ENCODE data around the gene NLK.
"Not testable (repeated sequence)": the region's sequence is repeated elsewhere in the genome, so short reads cannot be mapped to it uniquely, and the experiment has no call there.

The NLK gene

DNA sequence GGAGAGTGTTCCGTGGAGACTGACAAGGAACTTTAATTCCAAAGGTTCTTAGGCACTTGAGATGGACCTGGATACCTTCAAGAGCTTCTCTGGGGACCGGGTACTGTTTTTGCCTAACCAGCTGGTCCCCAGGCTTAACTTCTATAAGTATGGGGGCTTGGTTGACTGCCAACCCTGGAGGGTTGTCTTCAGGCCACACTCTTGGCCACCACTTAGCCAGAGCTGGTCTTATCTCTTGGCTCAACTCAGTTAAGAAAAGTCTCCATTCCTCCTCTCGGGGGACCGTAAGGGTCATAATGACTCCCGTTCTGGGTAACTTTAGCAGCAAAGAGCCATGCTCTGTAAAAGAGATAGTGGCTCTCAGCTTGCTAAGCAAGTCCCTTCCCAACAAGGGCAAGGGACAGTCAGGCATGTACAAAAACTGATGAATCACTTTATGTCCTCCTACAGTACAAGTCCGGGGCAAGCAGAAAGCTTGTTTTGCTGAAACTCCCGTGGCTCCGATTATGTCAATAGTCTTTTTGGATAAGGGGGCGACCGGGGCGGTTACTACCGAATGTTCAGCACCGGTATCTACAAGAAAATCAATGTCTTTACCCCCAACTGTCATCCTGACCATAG, 193.7 kb downstream of the NLK start:
- not testable (repeated sequence) for DNase-seq

DNA sequence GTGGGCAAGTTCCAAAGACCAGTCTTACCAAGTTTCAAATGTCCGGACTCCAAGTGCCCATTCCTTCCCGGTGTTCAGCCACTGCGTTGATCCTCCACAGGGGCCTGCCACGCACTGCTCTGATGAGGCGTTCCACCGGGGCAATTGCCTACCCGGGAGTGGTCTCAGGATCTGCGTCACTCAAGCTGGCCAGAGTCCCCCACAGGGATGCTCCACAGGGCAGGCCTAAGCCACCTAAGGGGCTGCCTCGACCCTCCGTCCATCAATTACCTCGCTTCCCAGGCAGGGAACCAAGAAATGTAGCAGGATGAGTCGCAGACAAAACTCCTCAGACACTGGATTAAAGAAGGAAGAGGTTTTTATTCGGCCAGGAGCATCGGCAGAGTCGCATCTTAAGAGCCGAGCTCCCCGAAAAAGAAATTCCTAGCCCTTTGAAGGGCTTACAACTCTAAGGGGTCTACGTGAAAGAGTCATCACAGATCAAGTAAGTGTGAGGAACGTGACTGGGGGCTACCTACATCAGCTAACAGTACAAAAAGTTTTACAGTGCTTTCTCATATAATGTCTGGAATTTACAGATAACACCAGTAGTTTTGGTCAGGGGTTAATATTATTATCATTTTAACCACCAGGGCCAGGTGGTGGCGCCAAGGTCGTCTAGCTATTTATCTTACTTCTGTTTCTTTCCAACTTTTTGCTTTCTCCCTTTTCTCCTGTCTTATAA, 196.2 kb downstream of the NLK start:
- DNase-seq: not testable (repeated sequence)

DNA sequence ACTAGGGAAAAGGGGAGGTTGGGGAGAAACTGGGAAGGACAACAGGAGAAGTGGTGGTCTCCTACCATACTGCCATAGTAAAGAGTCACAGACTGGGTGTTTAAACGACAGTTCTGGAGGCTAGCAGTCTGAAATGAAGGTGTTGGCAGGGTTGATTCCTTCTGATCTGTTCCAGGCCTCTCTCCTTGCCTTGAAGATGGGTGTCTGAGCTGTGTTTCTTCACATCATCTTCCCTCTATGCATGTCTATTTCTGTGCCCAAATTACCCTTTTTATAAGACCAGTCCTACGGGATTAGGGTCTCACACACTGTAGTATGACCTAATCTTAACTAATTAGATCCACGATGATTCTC, 196.8 kb downstream of the NLK start:
- DNase-seq: no peak

DNA sequence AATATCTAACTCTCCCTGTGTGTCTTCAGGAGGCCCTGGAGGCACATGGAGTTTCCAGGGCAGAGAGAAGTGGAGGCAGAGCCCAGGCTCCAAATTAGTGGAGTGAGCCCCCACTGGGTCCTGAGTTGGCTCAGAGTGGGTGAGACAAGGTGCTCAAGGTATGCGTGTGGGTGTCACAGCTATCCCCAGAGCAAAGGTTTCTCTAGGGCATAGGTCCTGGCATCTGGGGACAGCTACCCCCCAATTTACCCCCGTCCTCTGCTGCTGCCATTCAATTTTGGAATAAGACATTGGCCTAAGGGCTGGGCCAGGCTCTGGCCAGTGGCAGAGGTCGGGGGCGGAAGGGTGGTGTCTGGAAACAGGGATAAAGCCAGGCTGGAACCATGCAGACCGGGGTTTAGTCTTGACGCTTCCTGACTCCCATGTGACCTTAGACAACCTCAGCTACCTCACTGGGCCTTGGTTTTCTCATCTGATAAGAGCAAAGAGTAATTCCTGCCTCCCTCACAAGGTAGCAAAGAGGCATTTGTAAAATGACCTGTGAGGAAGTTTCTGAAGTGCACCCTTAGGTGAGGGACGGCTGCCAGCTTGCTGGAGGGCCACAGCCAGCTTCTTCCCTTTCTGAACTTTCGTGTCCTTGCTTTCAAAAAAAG, 198.3 kb downstream of the NLK start:
- no peak for DNase-seq

DNA sequence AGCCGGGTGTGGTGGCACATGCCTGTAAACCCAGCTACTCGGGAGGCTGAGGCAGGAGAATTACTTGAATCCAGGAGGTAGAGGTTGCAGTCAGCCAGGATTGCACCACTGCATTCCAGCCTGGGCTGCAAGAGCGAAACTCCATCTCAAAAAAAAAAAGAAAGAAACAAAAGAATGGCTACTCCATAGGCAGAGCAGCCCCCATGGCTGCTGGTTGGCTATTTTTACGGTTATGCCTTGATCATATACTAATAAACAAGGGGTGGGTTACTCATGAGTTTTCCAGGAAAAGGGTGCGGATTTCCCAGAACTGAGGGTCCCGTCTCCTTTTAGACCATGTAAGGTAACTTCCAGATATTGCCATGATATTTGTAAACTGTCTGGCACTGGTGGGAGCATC, 200.3 kb downstream of the NLK start:
- DNase-seq: no peak

DNA sequence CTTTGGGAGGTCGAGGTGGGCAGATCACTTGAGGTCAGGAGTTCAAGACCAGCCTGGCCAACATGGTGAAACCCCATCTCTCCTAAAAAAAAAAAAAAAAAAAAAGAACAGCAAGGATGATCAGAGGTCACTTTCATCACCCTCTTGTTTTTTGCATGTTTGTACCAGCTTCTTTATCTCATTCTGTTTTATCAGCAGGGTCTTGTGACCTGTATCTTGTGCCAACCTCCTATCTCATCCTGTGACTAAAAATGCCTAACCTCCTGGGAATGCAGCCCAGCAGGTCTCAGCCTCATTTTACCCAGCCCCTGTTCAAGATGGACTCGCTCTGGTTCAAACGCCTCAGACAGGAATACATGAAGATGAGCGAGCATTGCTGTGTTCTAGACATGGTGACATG, 200.8 kb downstream of the NLK start:
- DNase-seq: not testable (repeated sequence)

DNA sequence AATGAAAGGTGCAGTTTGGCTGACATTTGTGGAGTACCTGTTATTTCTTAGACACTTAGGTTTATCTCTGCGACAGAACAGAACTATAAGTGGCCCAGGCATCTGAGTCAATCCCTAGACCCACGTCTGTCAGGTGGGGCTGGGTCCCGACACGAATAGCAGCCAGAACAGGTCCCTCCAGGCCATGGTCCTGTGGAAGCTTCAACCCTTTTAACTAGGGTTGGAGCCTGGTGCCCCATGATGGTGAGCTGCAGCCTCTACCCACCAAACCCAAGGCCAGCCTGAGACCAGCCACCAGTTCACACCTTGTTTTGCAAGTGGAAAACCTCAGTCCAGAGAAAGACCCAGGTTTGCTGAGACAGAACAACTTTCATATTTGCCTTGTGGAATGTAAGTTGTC, 202.0 kb downstream of the NLK start:
- no peak for DNase-seq
